LNCAP (cell line): ENCODE measurements around the gene CPSF4.

Source experiments
- TF ChIP-seq, protein P1 (sequence below): fragments of 450-650 bp; IDR thresholded peaks from 2 replicates; pipeline ENCODE4 v1.5.1; 2017; ENCODE audit warnings: mild to moderate bottlenecking

The CPSF4 gene

DNA sequence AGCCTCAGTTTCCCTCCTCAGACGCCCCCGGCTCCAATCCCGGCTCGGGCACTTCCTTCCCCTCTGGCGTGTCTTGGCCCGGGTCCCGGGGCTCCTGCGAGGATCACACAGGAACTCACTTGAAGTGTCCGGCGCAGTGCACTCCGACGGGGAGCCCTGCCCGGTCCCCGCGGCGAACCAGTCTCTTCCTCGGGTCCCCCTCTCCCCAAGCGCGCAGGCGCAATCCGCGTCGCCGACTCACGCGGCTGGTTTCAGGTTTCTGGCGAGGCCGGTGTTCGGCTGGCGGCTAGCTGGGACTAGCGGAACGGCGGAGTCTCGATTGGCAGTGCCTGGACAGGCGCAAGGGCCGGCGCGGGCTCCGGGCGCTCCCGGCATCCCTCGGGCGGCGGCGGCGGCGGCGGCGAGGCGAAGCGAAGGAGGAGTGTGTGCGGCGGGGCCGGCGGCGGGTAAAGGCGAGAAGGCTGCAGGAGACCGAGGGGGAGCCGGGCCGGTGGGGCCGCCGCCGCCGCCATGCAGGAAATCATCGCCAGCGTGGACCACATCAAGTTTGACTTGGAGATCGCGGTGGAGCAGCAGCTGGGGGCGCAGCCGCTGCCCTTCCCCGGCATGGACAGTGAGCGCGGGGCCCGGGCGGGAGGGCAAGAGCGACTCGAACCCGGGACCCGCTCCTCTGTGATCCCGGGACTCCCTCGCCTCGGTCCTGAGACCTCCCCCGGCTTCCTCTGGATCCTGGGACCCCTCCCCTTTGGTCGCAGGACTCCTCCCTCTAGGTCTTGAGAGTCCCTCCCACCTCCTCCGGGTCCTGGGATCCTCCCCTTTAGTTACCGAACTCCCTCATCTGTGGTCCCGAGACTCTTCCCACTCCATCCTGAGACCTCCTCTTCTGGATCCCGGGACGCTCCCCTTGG lies at the start of gene CPSF4, which contains the start of gene PTCD1:
TSS of gene CPSF4 (plus strand) at position 371 of the 908 bp plus-strand sequence. CDS start at position 511, 140 bp downstream.
TSS of gene PTCD1 (minus strand) at position 226 of the 908 bp plus-strand sequence. CDS start 3,556 bp downstream, outside the sequence.
- TF ChIP-seq, protein P1, sequence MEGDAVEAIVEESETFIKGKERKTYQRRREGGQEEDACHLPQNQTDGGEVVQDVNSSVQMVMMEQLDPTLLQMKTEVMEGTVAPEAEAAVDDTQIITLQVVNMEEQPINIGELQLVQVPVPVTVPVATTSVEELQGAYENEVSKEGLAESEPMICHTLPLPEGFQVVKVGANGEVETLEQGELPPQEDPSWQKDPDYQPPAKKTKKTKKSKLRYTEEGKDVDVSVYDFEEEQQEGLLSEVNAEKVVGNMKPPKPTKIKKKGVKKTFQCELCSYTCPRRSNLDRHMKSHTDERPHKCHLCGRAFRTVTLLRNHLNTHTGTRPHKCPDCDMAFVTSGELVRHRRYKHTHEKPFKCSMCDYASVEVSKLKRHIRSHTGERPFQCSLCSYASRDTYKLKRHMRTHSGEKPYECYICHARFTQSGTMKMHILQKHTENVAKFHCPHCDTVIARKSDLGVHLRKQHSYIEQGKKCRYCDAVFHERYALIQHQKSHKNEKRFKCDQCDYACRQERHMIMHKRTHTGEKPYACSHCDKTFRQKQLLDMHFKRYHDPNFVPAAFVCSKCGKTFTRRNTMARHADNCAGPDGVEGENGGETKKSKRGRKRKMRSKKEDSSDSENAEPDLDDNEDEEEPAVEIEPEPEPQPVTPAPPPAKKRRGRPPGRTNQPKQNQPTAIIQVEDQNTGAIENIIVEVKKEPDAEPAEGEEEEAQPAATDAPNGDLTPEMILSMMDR: no peak

DNA sequence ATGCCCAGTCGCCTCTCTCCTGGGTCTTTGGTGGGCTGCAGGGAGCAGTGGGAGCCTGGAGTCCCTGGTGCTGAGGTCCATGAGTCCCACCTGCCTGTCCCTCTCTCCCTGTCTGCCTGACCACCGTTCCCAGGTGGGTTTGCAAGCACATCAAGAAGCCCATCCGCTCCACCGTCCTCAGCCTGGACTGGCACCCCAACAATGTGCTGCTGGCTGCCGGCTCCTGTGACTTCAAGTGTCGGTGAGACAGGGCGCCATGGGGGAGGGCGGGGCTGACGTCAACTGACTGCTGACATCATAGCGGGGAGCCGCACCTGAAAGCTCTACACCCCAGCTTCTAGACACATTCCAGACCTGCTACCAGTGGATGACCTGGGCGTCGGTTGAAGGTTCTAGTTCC lies 49.0 kb upstream of the CPSF4 start:
- TF ChIP-seq, protein P1: no peak

DNA sequence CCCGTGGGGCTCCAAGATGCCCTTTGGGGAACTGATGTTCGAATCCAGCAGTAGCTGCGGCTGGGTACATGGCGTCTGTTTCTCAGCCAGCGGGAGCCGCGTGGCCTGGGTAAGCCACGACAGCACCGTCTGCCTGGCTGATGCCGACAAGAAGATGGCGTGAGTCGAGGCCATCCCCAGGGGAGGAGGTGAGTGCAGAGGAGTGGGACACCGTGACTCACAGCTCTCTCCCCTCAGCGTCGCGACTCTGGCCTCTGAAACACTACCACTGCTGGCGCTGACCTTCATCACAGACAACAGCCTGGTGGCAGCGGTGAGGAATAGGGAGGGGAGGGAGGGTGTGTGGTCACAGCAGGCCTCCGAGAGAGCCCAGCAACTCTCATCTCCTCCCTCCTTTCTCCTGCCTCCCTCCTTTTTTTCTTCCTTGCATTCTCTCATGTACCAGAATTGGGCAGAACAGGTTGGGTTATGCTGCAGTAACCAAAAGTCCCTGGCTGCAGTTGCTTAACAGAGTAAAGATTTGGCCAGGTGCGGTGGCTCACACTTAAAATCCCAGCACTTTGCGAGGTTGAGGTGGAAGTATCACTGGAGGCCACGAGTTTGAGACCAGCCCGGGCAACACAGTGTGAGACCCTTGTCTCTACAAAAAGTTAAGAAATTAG lies 47.7 kb upstream of the CPSF4 start:
- TF ChIP-seq, protein P1: no peak

DNA sequence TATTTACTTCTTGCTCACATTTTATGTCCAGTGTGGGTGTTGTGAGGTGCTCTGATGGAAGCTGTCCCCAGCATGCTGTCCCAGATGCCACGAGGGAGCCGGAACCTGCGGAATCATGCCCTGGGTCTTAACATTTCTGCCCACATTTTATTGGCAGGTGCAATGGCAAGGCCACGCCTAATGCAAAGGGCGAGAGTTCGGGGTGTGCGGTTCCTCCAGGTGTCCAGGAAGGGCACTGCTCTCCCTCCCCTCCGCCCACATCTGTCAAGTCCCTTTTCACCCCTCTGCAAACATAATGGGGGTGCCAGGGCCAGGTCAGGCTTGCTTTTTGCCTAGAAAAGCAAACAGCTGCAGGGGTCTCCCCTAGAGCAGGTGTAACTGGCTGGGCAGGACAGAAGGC lies 46.7 kb upstream of the CPSF4 start:
- TF ChIP-seq, protein P1: no peak

DNA sequence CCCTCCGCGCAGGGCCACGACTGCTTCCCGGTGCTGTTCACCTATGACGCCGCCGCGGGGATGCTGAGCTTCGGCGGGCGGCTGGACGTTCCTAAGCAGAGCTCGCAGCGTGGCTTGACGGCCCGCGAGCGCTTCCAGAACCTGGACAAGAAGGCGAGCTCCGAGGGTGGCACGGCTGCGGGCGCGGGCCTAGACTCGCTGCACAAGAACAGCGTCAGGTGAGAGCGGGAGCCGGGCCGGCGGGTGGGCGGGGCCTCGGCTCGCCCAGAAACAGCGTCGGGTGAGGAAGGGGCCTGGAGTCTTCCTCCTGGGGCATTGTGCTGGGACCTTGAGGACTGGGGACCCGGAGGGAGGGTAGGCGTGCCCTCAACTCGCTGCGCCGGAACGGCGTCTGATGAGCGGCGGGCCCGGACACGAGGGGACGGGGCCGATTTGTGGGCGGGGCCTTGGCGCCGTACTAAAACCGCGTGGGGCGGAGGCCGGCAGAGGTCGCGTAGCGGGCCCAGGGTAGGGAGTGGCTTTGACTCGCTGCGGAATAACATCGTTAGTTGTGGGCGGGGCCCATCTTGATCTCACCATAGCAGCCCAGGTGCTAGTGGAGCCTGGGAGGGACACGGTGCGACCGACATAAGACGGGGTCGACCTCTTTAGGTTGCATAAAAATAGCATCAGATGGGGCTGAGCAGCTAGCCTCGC lies 45.9 kb upstream of the CPSF4 start:
- TF ChIP-seq, protein P1: no peak

DNA sequence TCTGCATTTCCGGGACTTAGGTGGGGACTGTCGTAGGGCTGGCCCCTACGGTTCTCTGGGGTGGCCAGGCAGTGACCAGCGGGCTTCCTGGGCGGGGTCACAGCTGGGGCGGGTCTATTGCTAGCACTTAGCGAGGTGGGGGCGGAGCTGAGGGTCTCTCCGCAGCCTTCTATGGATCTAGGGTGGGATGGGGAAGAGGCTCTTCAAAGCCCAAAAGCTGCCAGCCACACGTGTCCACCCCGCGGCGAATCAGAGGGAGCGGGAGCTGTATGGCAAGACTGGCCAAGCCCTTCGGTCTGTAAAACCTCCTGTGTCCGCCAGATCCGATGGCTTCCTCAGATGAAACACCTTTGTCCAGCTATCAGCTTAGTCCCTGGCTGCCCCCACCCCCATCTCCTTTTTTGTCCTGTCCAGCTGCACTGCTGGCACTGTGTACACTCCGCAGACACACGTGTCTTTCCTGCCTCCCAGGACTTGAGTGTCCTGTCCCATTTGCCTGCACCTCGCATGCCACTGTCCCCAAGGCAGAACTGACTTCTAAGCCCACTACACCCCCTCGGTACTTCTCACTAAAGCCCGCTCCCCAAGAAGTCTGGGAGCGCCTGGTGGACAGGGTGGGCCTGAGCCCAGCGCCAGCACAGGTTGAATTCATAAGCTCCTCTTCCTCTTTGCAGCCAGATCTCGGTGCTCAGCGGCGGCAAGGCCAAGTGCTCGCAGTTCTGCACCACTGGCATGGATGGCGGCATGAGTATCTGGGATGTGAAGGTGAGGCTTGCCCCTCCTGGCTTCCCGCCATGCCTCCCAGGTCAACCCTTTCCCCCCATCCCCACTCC lies 45.2 kb upstream of the CPSF4 start:
- TF ChIP-seq, protein P1: no peak

DNA sequence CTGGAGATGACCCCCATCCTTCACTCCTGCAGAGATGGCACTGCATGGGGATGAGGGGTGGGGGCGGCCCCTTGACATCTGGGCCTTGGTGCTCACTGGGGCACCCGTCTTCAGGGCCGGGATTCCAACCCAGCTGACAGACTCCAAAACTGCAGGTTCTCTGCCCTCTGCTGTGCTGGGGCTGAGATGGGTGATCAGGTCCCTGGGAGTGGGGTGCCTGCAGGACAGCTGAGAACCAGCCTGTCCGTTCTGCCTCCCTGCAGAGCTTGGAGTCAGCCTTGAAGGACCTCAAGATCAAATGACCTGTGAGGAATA lies 44.6 kb upstream of the CPSF4 start:
- TF ChIP-seq, protein P1: no peak
